Activated CD4-positive, CD25-positive, alpha-beta regulatory T cell treated with anti-CD3 and anti-CD28 coated beads, Interleukin-2, amount 50 U/mL, for 16 hours (primary cell): Measurements from ENCODE around the gene SOCS1.

Experiments used
- DNase-seq: peaks from one replicate; pipeline ENCODE4 v3.0.0-alpha.2; 2020; ENCODE audit warnings: low read depth, low spot score

SOCS1 gene

GRCh38 chr16:11285842-11286241 is 29.8 kb upstream of the SOCS1 start:
- DNase-seq: no peak

- DNase-seq: no peak
These were observed 27.8 kb upstream of the SOCS1 start for GRCh38 chr16:11283820-11284248.

GRCh38 chr16:11280616-11281522 is 24.9 kb upstream of the SOCS1 start, which contains the start of gene PRM1:
Gene PRM1 (minus strand): TSS chr16:11281330. CDS start chr16:11281238, 92 bp downstream.
- DNase-seq: no peak

- DNase-seq: no peak
These were observed 23.0 kb upstream of the SOCS1 start for GRCh38 chr16:11278681-11279628.

GRCh38 chr16:11277607-11278337 is 21.8 kb upstream of the SOCS1 start:
- DNase-seq: no peak

GRCh38 chr16:11276896-11277593 is 21.0 kb upstream of the SOCS1 start:
- DNase-seq: no peak

- no peak for DNase-seq
These were observed 20.3 kb upstream of the SOCS1 start, which contains the start of gene PRM2 for GRCh38 chr16:11276143-11276895. Gene PRM2 (minus strand): TSS chr16:11276480. CDS start chr16:11276370, 110 bp downstream.

GRCh38 chr16:11274964-11275363 is 19.0 kb upstream of the SOCS1 start:
- no peak for DNase-seq

GRCh38 chr16:11273721-11274324 is 17.8 kb upstream of the SOCS1 start:
- no peak for DNase-seq

- DNase-seq: no peak
These were observed 17.1 kb upstream of the SOCS1 start, which contains the start of gene PRM3 for GRCh38 chr16:11272921-11273720. Gene PRM3 (minus strand): TSS chr16:11273629. CDS start chr16:11273595, 34 bp downstream.

GRCh38 chr16:11272484-11272883 is 16.5 kb upstream of the SOCS1 start:
- no peak for DNase-seq

GRCh38 chr16:11271610-11272009 is 15.6 kb upstream of the SOCS1 start:
- DNase-seq: no peak

- DNase-seq: no peak
These were observed 14.7 kb upstream of the SOCS1 start for GRCh38 chr16:11270602-11271162.

GRCh38 chr16:11268921-11269375 is 12.9 kb upstream of the SOCS1 start, which contains the start of gene TNP2:
Gene TNP2 (minus strand): TSS chr16:11269325. CDS start chr16:11269262, 63 bp downstream.
- DNase-seq: no peak

- no peak for DNase-seq
These were observed 9.1 kb upstream of the SOCS1 start for GRCh38 chr16:11265124-11265523.

GRCh38 chr16:11264155-11264832 is 8.3 kb upstream of the SOCS1 start:
- DNase-seq: no peak

- DNase-seq: no peak
These were observed 7.7 kb upstream of the SOCS1 start for GRCh38 chr16:11263737-11264136.
